ENCODE measurements around the gene TLE4.
"Not testable (repeated sequence)": the region's sequence is repeated elsewhere in the genome, so short reads cannot be mapped to it uniquely, and the experiment has no call there.

The TLE4 gene

GRCh38 chr9:79736051-79736450, 164.3 kb downstream of the TLE4 start:
- DNase-seq (ENCODE audit: low spot score), result no peak

GRCh38 chr9:79741381-79741780, 169.6 kb downstream of the TLE4 start:
- DNase-seq (ENCODE audit: low spot score), result no peak

- DNase-seq (ENCODE audit: low spot score), result no peak
Measured at GRCh38 chr9:79742110-79742721, 170.5 kb downstream of the TLE4 start.

GRCh38 chr9:79744521-79744920, 172.8 kb downstream of the TLE4 start:
- DNase-seq (ENCODE audit: low spot score), result no peak

- DNase-seq (ENCODE audit: low spot score), result no peak
Measured at GRCh38 chr9:79745752-79746336, 174.1 kb downstream of the TLE4 start.

- not testable (repeated sequence) for DNase-seq (ENCODE audit: low spot score)
Measured at GRCh38 chr9:79751895-79752466, 180.2 kb downstream of the TLE4 start.

GRCh38 chr9:79756414-79756813, 184.6 kb downstream of the TLE4 start:
- DNase-seq (ENCODE audit: low spot score), result no peak

- no peak for DNase-seq (ENCODE audit: low spot score)
Measured at GRCh38 chr9:79757074-79757473, 185.3 kb downstream of the TLE4 start.

- no peak for DNase-seq (ENCODE audit: low spot score)
Measured at GRCh38 chr9:79757881-79758669, 186.3 kb downstream of the TLE4 start.

- no peak for DNase-seq (ENCODE audit: low spot score)
Measured at GRCh38 chr9:79759460-79759859, 187.7 kb downstream of the TLE4 start.

- DNase-seq (ENCODE audit: low spot score), result no peak
Measured at GRCh38 chr9:79762070-79762469, 190.3 kb downstream of the TLE4 start.

GRCh38 chr9:79763671-79764285, 192.0 kb downstream of the TLE4 start:
- no peak for DNase-seq (ENCODE audit: low spot score)

- DNase-seq (ENCODE audit: low spot score), result no peak
Measured at GRCh38 chr9:79764374-79764773, 192.6 kb downstream of the TLE4 start.

- DNase-seq (ENCODE audit: low spot score), result no peak
Measured at GRCh38 chr9:79765466-79765865, 193.7 kb downstream of the TLE4 start.

- DNase-seq (ENCODE audit: low spot score), result no peak
Measured at GRCh38 chr9:79766091-79766490, 194.3 kb downstream of the TLE4 start.

- DNase-seq (ENCODE audit: low spot score), result no peak
Measured at GRCh38 chr9:79768194-79768593, 196.4 kb downstream of the TLE4 start.

GRCh38 chr9:79769476-79770275, 197.9 kb downstream of the TLE4 start:
- no peak for DNase-seq (ENCODE audit: low spot score)

GRCh38 chr9:79774356-79774755, 202.6 kb downstream of the TLE4 start:
- no peak for DNase-seq (ENCODE audit: low spot score)
